Posterior cingulate gyrus (tissue), 11 donors: ENCODE results near the gene APOBEC3H.
"Not testable (repeated sequence)": the region's sequence is repeated elsewhere in the genome, so short reads cannot be mapped to it uniquely, and the experiment has no call there.

ENCODE experiments used
- DNase-seq, 10 donors: peaks; one replicate each; pipeline versions ENCODE4 v3.0.0 to v3.0.0-alpha.2; 2020 to 2021; ENCODE audit warnings: mixed read lengths in 3 of 10
- intact Hi-C: fragments of 100-400 bp; cut with DNase I; formaldehyde crosslinking; loops from one replicate; pipeline ENCODE4 v1.15.1; 2023

Gene APOBEC3H

GRCh38 chr22:39097098-39098020 lies at the start of gene APOBEC3H:
Gene APOBEC3H, plus strand, starts transcription at chr22:39097244. Its CDS starts 3,035 bp downstream, at chr22:39100279.
- DNase-seq, result peak in 1 of 10 donors; percentile 33
- intact Hi-C loops, result no loop called here

GRCh38 chr22:39049486-39049885 lies 47.6 kb upstream of the APOBEC3H start:
- DNase-seq, result peak in 1 of 10 donors; percentile 12
- intact Hi-C loops, result not testable (repeated sequence)

- intact Hi-C loops, result not testable (repeated sequence)
These were observed 45.1 kb upstream of the APOBEC3H start for GRCh38 chr22:39051844-39052495.

GRCh38 chr22:39055658-39056057 lies 41.4 kb upstream of the APOBEC3H start:
- intact Hi-C loops, result no loop called here
- DNase-seq, result peak in 1 of 10 donors; percentile 7

More at GRCh38 chr22:39051844-39052495, 45.1 kb upstream of the APOBEC3H start:
- peak in 1 of 10 donors; percentile 48 for DNase-seq

- intact Hi-C loops, result not testable (repeated sequence)
- DNase-seq, result peak in 1 of 10 donors; percentile 17
These were observed 35.8 kb upstream of the APOBEC3H start for GRCh38 chr22:39061290-39061689.

GRCh38 chr22:39061951-39062350 lies 35.1 kb upstream of the APOBEC3H start:
- intact Hi-C loops, result not testable (repeated sequence)
- DNase-seq, result peak in 1 of 10 donors; percentile 29

- DNase-seq, result peak in 1 of 10 donors; percentile 18
- intact Hi-C loops, result not testable (repeated sequence)
These were observed 33.1 kb upstream of the APOBEC3H start for GRCh38 chr22:39063904-39064303.

- intact Hi-C loops, result not testable (repeated sequence)
- DNase-seq, result peak in 1 of 10 donors; percentile 22
These were observed 30.4 kb upstream of the APOBEC3H start for GRCh38 chr22:39066442-39067276.

- intact Hi-C loops, result no loop called here
- DNase-seq, result peak in 1 of 10 donors; percentile 8
These were observed 28.8 kb upstream of the APOBEC3H start for GRCh38 chr22:39068033-39068785.

- intact Hi-C loops, result no loop called here
These were observed 26.9 kb upstream of the APOBEC3H start for GRCh38 chr22:39070186-39070585.

GRCh38 chr22:39072581-39072981 lies 24.5 kb upstream of the APOBEC3H start:
- intact Hi-C loops, DNase-seq: not testable (repeated sequence)

More at GRCh38 chr22:39070186-39070585, 26.9 kb upstream of the APOBEC3H start:
- no peak for DNase-seq

- intact Hi-C loops, result no loop called here
These were observed 23.1 kb upstream of the APOBEC3H start for GRCh38 chr22:39073981-39074380.

GRCh38 chr22:39076155-39077025 lies 20.7 kb upstream of the APOBEC3H start:
- DNase-seq, intact Hi-C loops: not testable (repeated sequence)

More at GRCh38 chr22:39073981-39074380, 23.1 kb upstream of the APOBEC3H start:
- no peak for DNase-seq

GRCh38 chr22:39077026-39077840 lies 19.8 kb upstream of the APOBEC3H start, which contains the start of gene APOBEC3G:
Gene APOBEC3G, plus strand, starts transcription at chr22:39077275. Its CDS starts 87 bp downstream, at chr22:39077362.
- intact Hi-C loops, DNase-seq: not testable (repeated sequence)

- intact Hi-C loops, DNase-seq: not testable (repeated sequence)
These were observed 19.1 kb upstream of the APOBEC3H start for GRCh38 chr22:39077912-39078311.

- DNase-seq, result no peak
- intact Hi-C loops, result no loop called here
These were observed 18.7 kb upstream of the APOBEC3H start for GRCh38 chr22:39078329-39078728.

- intact Hi-C loops, DNase-seq: not testable (repeated sequence)
These were observed 17.9 kb upstream of the APOBEC3H start for GRCh38 chr22:39079054-39079637.
